ENCODE measurements around the gene RPAP3. TPM values are rescaled to one million over a fixed set of nuclear protein-coding genes. Genes with fewer than 3 reads are reported as not detected.
"Not testable (repeated sequence)": the region's sequence is repeated elsewhere in the genome, so short reads cannot be mapped to it uniquely, and the experiment has no call there.

The RPAP3 gene
- total RNA-seq, 4 donors from 2014 or later: 6.8 to 13.0 (median 7.9) TPM

GRCh38 chr12:47686645-47687240 lies 19.1 kb downstream of the RPAP3 start:
- H3K4me3 ChIP-seq (ENCODE audit: low read depth, poor library complexity, severe bottlenecking): no peak overlapping the region
- intact Hi-C loops (cut with DNase I; ENCODE audit: low total_unique reads): no loop called here
- DNase-seq (ENCODE audit: low spot score in 2 of 2): no peak
- TF ChIP-seq POLR2A (IDR thresholded peaks at IDR 0.05): no peak
- TF ChIP-seq, protein P1, sequence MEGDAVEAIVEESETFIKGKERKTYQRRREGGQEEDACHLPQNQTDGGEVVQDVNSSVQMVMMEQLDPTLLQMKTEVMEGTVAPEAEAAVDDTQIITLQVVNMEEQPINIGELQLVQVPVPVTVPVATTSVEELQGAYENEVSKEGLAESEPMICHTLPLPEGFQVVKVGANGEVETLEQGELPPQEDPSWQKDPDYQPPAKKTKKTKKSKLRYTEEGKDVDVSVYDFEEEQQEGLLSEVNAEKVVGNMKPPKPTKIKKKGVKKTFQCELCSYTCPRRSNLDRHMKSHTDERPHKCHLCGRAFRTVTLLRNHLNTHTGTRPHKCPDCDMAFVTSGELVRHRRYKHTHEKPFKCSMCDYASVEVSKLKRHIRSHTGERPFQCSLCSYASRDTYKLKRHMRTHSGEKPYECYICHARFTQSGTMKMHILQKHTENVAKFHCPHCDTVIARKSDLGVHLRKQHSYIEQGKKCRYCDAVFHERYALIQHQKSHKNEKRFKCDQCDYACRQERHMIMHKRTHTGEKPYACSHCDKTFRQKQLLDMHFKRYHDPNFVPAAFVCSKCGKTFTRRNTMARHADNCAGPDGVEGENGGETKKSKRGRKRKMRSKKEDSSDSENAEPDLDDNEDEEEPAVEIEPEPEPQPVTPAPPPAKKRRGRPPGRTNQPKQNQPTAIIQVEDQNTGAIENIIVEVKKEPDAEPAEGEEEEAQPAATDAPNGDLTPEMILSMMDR (IDR thresholded peaks at IDR 0.05): no peak
- 71 to 78% methylated on average over 4 of the region's 4 CpGs for WGBS, 2 donors

GRCh38 chr12:47679785-47680184 lies 26.0 kb downstream of the RPAP3 start:
- intact Hi-C loops (cut with DNase I; ENCODE audit: low total_unique reads): no loop called here
- 98 to 100% methylated on average over 2 of the region's 2 CpGs for WGBS, 2 donors

DNA sequence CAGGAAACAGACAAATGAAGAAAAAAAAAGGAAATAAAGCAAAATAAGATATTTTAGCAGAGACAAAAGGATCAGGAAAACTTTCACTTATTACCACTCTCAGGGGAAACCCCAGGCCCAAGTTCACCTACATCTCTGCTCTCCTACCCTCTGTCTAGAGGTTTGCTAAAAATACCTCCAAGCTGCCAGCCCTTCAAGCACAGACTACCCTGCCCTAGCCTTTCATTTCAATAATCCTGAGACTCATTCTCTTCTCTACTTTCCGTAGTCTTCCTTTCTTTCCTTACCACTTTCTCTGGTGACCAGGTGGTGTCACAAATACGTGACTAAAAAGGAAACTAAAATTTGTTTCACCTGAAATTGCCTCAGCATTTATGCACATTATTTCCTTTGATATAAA lies 33.8 kb downstream of the RPAP3 start:
- no peak for DNase-seq (ENCODE audit: low spot score in 2 of 2)
- 92 to 100% methylated on average over 2 of the region's 2 CpGs for WGBS, 2 donors
- no peak overlapping the region for H3K4me3 ChIP-seq (ENCODE audit: low read depth, poor library complexity, severe bottlenecking)
- intact Hi-C loops (cut with DNase I; ENCODE audit: low total_unique reads): no loop called here
- TF ChIP-seq POLR2A (IDR thresholded peaks at IDR 0.05): no peak
- TF ChIP-seq, protein P1 (IDR thresholded peaks at IDR 0.05): no peak

More at GRCh38 chr12:47679785-47680184, 26.0 kb downstream of the RPAP3 start:
- no peak overlapping the region for H3K4me3 ChIP-seq (ENCODE audit: low read depth, poor library complexity, severe bottlenecking)
- TF ChIP-seq, protein P1 (IDR thresholded peaks at IDR 0.05): no peak
- TF ChIP-seq POLR2A (IDR thresholded peaks at IDR 0.05): no peak
- DNase-seq (ENCODE audit: low spot score in 2 of 2): no peak

DNA sequence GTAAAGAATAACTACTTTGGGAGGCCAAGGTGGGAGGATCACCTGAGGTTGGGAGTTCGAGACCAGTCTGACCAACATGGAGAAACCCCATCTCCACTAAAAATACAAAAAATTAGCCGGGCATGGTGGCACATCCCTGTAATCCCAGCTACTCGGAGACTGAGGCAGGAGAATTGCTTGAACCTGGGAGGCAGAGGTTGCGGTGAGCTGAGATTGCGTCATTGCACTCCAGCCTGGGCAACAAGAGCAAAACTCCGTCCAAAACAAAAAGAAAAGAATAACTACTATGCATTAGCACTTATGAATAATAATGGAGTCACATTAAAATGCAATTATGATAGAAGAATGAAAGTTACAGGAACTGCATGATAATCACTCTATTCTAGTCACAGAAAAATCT lies 37.9 kb downstream of the RPAP3 start:
- DNase-seq (ENCODE audit: low spot score in 2 of 2); intact Hi-C loops (cut with DNase I; ENCODE audit: low total_unique reads); H3K4me3 ChIP-seq (ENCODE audit: low read depth, poor library complexity, severe bottlenecking): not testable (repeated sequence)
- WGBS, 2 donors: 97 to 98% methylated on average over 6 of the region's 6 CpGs

- no peak overlapping the region for H3K4me3 ChIP-seq (ENCODE audit: low read depth, poor library complexity, severe bottlenecking)
- intact Hi-C loops (cut with DNase I; ENCODE audit: low total_unique reads): no loop called here
- TF ChIP-seq, protein P1 (IDR thresholded peaks at IDR 0.05): no peak
- no peak for TF ChIP-seq POLR2A (IDR thresholded peaks at IDR 0.05)
- WGBS, 2 donors: 51 to 56% methylated on average over 4 of the region's 4 CpGs
- peak in 1 of 2 donors; percentile 21 for DNase-seq (ENCODE audit: low spot score in 2 of 2)
Measured at GRCh38 chr12:47652521-47653234, 53.2 kb downstream of the RPAP3 start.

DNA sequence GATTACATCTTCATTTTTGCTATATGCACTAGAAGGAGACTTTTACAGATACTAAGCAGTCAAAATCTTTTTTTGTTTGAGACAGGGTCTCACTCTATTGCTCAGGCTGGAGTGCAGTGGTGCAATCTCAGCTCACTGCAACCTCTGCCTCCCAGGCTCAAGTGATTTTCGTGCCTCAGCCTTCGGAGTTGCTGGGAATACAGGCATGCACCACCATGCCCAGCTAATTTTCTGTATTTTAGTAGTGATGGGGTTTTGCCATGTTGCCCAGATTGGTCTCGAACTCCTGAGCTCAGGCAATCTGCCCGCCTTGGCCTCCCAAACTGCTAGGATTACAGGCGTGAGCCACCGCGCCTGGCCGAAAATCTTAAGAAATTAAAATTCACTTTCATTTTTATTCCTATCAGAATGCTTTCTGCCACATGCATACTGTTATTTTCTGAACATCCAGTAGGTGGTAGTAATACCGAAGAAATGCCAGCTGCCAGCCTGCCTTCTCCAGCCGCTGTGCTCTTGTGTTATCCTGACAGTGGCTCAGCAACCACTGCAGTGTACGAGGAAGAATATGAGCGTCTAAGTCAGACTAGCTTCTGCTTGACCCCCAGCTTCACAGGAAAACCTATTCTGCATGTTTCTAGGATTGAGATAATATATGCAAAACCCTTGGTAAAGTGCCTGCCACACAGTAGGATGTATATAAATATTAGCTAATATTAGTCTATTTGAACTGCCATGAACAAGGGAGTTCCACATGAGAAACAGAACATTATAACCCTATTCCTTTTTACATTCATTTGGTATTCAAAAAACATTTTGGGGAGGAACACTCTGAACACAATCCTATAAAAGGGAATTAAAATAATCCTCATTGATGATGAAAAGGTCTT lies 54.2 kb downstream of the RPAP3 start:
- 40 to 47% methylated on average over 12 of the region's 12 CpGs for WGBS, 2 donors
- no peak for TF ChIP-seq POLR2A (IDR thresholded peaks at IDR 0.05)
- TF ChIP-seq, protein P1 (IDR thresholded peaks at IDR 0.05): peak in 1 of 3 donors; percentile 68
- H3K4me3 ChIP-seq (ENCODE audit: low read depth, poor library complexity, severe bottlenecking): no peak overlapping the region
- intact Hi-C loops (cut with DNase I; ENCODE audit: low total_unique reads): no loop called here
- peak; percentile 21 to 88 for DNase-seq (ENCODE audit: low spot score in 2 of 2)
